ENCODE results near the gene LIG3.
"Not testable (repeated sequence)": the region's sequence is repeated elsewhere in the genome, so short reads cannot be mapped to it uniquely, and the experiment has no call there.

Gene LIG3

GRCh38 chr17:34980353-34980680 is at the start of gene LIG3:
Gene LIG3, plus strand, starts transcription at chr17:34980512. Its CDS starts 2,494 bp downstream, at chr17:34983006.
- DNase-seq (peak; percentile 95), ATAC-seq (peak; percentile 86)

- DNase-seq, ATAC-seq: not testable (repeated sequence)
These were observed 29.5 kb upstream of the LIG3 start for GRCh38 chr17:34950780-34951179.

GRCh38 chr17:34958438-34958837 is 21.9 kb upstream of the LIG3 start:
- DNase-seq (no peak), ATAC-seq (no peak)

DNA sequence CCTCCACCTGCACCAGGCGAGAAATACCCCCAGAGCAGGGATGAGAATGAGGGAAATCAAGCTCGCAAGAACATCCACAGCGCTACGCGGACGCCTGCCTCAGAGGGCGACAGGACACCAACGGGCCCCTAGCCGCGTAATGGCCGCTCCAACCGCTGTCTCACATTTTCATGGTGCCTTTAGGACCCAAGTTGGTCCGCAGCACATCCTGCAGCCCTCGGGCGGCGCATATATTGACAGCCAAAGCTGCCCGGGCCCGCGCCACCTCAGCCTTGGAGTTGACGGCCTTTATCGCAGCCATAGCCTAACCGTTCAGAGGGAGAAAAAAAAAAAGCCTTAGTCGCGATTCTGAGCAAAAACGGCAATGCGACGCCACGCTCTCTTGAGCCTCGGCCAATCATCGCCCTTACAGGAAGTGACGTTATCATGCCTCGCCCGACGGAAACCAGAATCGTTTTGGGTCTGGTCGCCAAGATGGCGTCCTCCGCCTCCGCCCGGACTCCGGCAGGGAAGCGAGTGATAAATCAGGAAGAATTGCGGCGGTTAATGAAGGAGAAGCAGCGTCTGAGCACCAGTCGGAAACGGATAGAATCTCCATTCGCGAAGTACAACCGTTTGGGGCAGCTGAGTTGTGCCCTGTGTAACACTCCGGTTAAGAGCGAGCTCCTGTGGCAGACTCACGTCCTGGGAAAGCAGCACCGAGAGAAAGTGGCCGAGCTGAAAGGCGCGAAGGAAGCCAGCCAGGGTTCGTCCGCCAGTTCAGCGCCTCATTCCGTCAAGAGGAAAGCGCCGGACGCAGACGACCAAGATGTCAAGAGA is 19.0 kb upstream of the LIG3 start, which contains the start of the genes CCT6B and ZNF830:
CCT6B (minus strand) TSS at position 368 of the 819 bp plus-strand sequence; CDS start at position 301, 67 bp downstream.
ZNF830 (plus strand) TSS at position 448 of the 819 bp plus-strand sequence; CDS start at position 475, 27 bp downstream.
- DNase-seq (peak; percentile 90), ATAC-seq (peak; percentile 97)

DNA sequence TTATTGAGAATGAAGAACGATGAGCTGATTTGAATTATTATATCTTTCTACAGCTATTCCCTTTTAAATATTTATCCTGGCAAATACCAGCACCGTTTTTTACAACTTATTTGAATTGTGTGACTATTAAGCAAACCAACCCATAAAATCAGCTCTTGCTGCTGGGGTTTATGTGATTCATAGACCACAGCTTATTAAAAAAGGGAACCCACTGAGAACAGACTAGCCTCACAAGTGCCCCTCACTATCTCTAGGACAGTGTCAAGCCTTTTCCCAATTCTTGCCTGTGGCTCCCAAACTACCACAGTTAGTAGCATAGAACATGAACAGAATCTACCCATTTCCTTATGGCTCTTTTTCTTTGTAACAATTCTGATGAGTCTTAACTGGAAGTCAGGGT is 6.1 kb upstream of the LIG3 start:
- ATAC-seq = peak; percentile 44
- no peak for DNase-seq

GRCh38 chr17:34974794-34975785 is 5.2 kb upstream of the LIG3 start:
- ATAC-seq (peak; percentile 57), DNase-seq (no peak)

- no peak for DNase-seq
- ATAC-seq = no peak
These were observed 1.2 kb upstream of the LIG3 start for GRCh38 chr17:34979153-34979552.

GRCh38 chr17:34979650-34980352 is 511 bp upstream of the LIG3 start:
- no peak for ATAC-seq
- DNase-seq = no peak

GRCh38 chr17:34980681-34981537 is 597 bp downstream of the LIG3 start:
- peak; percentile 82 for DNase-seq
- peak; percentile 92 for ATAC-seq

DNA sequence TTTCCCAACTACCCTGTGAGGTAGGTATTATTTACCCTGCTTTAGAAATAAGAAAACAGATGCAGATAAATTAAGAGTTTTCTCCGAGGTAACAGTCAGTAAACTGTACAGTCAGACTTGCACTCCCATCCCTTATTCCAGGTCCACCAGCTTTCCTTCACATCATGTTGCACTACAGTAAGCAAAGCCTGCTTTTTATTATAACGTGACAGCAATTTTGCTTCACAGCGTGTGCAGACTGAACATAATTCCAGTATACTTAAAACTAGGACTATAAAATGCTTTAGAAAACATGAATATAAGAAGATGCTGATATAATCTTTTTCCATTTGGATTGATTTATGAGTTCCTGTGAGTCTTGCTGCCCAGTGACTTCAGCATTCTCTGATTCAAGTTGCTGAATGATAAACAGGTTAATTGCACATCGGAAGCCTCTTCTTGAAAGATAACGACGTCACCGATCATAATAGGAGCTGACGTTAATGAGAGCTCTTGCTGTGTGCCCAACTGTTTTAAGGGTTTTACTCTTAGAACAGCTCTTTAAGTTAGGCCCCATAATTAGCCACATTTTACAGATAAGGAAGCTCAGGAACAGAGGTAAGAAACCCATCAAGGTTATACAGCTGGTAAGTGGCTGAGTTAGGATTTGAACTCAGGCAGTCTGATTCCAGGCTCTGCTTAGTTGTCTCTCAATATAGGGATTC is 1.4 kb downstream of the LIG3 start:
- no peak for DNase-seq
- no peak for ATAC-seq

DNA sequence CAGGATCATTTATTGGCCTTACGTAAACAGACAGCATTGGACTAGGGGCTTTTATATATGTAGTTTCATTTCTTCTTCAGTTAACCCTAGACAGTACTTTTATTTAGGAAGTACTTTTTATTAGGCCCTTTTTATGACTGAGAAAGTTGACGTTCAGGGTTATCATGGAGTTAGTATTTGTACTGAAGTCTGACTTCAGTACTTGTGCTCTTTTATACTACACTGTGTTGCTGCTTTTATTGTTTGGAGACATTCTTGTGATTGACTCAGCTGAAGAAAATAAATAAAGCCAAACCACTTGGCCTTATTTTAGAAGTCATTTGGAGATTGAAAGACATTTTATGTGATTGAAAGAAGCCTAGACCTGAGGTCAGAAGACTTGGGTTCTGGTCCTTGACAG is 6.9 kb downstream of the LIG3 start:
- no peak for DNase-seq
- no peak for ATAC-seq

- no peak for DNase-seq
These were observed 8.3 kb downstream of the LIG3 start for GRCh38 chr17:34988644-34989043.

DNA sequence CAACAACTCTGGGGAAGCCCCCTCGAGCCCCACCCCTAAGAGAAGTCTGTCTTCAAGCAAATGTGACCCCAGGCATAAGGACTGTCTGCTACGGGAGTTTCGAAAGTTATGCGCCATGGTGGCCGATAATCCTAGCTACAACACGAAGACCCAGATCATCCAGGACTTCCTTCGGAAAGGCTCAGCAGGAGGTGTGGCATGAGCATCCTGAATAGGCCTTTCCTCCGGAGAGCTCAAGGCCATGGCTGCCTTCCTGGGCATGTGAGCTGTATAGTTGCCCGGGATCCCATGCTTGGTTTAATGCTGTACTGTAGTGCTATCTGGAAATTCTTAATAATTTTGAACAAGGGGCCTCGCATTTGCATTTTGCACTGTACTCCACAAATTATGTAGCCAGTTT is 9.2 kb downstream of the LIG3 start:
- no peak for ATAC-seq
- DNase-seq = no peak

More at GRCh38 chr17:34988644-34989043, 8.3 kb downstream of the LIG3 start:
- ATAC-seq = no peak

GRCh38 chr17:34990921-34991365 is 10.6 kb downstream of the LIG3 start:
- DNase-seq = no peak
- no peak for ATAC-seq

DNA sequence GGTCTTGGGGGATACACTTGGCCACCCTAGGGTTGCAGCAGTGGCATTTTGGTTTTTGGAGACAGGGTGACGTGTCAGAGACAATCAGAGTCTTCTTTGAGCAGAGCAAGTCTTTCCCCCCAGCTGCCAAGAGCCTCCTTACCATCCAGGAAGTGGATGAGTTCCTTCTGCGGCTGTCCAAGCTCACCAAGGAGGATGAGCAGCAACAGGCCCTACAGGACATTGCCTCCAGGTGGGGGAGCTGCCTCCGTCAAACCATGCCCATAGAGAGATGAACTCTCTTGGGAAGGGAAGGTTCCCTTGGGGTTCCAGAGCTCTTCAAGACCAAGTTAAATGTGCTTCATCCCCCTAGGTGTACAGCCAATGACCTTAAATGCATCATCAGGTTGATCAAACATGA is 11.3 kb downstream of the LIG3 start:
- ATAC-seq = no peak
- DNase-seq = no peak

DNA sequence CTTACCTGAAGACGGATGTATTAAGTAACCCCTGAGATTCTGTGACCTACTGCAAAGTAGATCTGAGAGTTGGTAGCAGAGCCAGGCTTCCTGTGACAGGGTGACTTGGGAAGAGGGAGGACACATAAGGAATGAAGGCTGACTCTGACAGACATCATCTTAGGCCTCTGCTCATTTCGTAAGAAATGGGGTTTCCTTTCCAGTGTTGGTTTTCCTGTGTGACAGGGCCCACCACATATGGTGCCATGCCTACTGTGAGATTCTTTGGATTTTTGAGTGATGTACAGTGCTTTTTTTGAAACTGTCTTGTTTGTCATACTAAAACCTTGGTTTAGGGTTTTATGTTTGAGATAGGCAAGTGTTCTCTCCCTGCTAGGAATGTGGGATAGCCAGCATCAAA is 12.7 kb downstream of the LIG3 start:
- DNase-seq (no peak), ATAC-seq (no peak)

DNA sequence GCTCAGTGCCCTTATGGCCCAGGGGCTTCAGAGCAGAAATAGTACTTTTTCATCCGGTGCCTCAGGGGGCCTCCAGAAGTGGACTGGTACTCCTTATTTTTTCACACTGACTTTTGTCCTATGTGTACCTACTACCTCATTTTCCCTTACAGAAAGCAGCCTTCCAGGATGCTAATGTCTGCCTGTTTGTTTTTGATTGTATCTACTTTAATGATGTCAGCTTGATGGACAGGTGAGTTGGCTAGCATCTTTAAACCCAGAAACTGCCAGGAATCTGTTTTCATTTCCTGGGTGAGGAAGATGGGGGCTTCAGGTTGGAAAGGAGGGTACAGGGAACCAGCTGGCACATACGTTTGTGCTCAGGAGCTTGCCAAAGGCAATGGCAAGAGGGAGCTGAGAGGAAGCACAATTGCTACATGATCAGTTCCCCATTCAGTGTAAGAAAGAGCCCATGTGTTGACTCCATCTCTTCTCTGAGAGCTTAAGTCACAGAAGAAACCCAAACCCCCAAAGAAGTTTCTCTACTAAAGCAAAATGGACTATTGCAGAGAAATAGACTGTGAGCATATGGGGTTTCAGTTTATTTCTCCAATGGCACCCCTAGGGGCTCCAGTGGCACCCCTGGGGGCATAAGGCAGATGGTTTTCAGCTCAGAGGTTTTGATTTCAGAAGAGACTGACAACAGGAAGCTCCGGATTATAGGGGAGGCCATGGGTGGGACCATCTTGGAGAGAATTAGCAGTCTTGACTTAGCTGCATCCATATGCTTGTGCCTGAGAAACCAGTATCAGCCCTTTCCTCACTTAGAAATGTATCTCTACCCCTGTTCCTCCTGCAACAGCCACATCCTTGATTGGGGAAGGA is 16.3 kb downstream of the LIG3 start:
- ATAC-seq (no peak), DNase-seq (no peak)

GRCh38 chr17:34997355-34997862 is 17.1 kb downstream of the LIG3 start:
- ATAC-seq = no peak
- DNase-seq = no peak

DNA sequence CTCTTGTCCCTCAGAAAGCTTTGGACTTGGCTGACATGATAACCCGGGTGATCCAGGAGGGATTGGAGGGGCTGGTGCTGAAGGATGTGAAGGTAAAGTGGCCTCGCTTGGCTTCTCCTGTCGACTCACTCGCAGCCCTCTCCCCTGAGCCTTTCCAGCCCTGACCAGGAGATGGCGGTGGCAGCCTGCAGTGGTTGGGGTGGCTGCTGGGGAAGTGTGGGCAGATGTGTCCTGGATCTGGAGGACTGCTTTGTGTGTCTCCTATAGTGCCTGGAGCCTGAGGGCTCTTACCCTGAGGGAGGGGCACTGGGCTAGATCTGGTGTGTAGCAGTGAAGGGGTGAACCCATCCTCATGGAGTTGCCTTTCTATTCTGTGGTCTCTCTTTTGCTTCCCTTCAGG is 17.9 kb downstream of the LIG3 start:
- peak; percentile 81 for ATAC-seq
- DNase-seq = peak; percentile 78
